ENCODE results near the gene C2orf72.

DNA sequence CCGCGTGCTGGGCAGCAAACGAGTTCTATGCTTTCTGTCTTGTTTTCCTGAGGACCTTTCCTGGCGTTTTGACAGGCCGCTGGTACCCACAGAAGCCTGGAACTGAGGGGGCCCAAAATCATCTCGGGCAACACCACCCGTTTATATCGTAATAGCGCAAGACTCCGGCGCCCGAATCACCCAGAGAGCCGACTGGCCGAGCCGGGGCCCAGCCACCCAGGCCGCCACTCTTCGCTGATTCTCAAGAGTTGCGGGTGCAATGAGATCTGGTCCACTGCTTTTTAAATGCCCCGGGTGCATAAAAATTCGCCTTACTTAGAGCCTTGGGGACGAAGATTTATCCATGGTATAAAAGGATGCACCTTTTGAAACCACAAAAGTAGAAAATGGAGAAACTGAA lies 47.6 kb upstream of the C2orf72 start:
- TF ChIP-seq, protein P1, sequence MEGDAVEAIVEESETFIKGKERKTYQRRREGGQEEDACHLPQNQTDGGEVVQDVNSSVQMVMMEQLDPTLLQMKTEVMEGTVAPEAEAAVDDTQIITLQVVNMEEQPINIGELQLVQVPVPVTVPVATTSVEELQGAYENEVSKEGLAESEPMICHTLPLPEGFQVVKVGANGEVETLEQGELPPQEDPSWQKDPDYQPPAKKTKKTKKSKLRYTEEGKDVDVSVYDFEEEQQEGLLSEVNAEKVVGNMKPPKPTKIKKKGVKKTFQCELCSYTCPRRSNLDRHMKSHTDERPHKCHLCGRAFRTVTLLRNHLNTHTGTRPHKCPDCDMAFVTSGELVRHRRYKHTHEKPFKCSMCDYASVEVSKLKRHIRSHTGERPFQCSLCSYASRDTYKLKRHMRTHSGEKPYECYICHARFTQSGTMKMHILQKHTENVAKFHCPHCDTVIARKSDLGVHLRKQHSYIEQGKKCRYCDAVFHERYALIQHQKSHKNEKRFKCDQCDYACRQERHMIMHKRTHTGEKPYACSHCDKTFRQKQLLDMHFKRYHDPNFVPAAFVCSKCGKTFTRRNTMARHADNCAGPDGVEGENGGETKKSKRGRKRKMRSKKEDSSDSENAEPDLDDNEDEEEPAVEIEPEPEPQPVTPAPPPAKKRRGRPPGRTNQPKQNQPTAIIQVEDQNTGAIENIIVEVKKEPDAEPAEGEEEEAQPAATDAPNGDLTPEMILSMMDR (IDR thresholded peaks at IDR 0.05; ENCODE audit: low read length) = no peak
- TF ChIP-seq EZH2phosphoT487 (IDR thresholded peaks at IDR 0.05; ENCODE audit: low read length) = no peak
- no peak for TF ChIP-seq EZH2 (optimal IDR thresholded peaks at IDR 0.05; ENCODE audit: low read depth, low read length)
